GM21423 (cell line): Measurements from ENCODE around the gene MFRP.

Source experiments
- ATAC-seq: cut with Tn5 transposase; IDR thresholded peaks from one replicate; pipeline ENCODE4 v1.9.1; 2021; ENCODE audit warnings: mild to moderate bottlenecking, moderate library complexity; ENCODE audit not compliant: unreplicated experiment

Gene MFRP

DNA sequence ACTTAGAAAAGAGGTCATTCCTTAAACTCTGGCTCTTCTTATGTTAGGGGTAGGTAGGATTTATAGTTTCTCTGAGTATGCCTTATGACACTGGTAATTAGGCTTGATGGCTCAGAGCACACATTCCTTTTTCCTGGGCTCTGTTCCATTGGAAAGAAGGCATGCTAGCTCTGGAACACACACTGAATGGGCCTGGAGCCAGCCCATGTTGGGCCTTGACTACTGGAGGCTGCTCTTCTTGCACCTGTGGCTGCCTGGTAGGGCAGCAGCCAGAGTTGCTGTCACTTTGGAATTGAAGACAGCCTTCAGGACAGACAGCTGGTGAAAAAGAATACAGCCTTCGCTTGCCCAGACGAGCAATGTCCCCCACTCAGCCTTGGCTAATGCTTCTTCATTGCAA lies 47.8 kb downstream of the MFRP start:
- no peak for ATAC-seq

- ATAC-seq, result no peak
These were observed 48.6 kb downstream of the MFRP start for GRCh38 chr11:119297938-119298337.

GRCh38 chr11:119295178-119295577 lies 51.3 kb downstream of the MFRP start:
- ATAC-seq, result no peak

DNA sequence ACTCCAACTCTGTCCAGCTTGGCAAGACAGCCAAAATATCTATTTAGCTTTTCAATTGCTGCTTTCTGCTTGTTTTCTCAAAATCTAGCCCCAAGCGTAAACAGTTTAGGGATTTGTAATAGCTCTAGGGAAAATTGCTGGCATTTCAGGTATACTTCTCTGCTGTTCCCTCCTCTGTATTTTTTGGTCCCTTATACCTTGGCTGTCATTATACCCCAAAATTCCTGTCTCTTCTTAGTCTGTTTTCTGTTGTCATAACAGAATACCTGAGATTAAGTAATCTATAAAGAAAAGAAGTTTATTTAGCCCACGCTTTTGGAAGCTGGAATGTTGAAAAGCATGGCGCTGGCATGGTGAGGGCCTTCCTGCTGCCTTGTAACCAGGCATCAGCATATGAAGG lies 53.0 kb downstream of the MFRP start:
- ATAC-seq, result no peak

GRCh38 chr11:119290894-119291497 lies 55.5 kb downstream of the MFRP start:
- ATAC-seq, result no peak
